H1 (cell line): ENCODE measurements around the gene RNF212.

ENCODE experiments used
- BRCA1 ChIP-seq: IDR thresholded peaks from 2 replicates; pipeline ENCODE4 v1.6.1; 2012; ENCODE audit warnings: low read depth, low read length, improper control_type of control experiment
- CHD2 ChIP-seq: IDR thresholded peaks from 2 replicates; pipeline ENCODE4 v1.6.1; 2012; ENCODE audit warnings: low read length, improper control_type of control experiment
- CTCF ChIP-seq, 3 experiments: IDR thresholded peaks; 1 replicate in 2 of 3; 2 replicates in 1 of 3; pipeline versions ENCODE4 v1.5.1 to v1.6.1; 2011; ENCODE audit warnings: low read length in 3 of 3, mild to moderate bottlenecking in 3 of 3, inconsistent platforms in 2 of 3, low read depth in 1 of 3, moderate library complexity in 1 of 3; ENCODE audit not compliant: insufficient read depth in 1 of 3; ENCODE audit errors: control extremely low read depth in 1 of 3
- EP300 ChIP-seq, 2 experiments: IDR thresholded peaks; 1 replicate in 1 of 2; 2 replicates in 1 of 2; pipeline ENCODE4 v1.6.1; 2011 to 2012; ENCODE audit warnings: low read depth in 2 of 2, low read length in 2 of 2, mild to moderate bottlenecking in 2 of 2, borderline replicate concordance in 1 of 2, inconsistent platforms in 1 of 2, moderate library complexity in 1 of 2
- GABPA ChIP-seq: IDR thresholded peaks from 2 replicates; pipeline ENCODE4 v1.6.1; 2011; ENCODE audit warnings: mild to moderate bottlenecking, low read length, moderate library complexity, borderline replicate concordance; ENCODE audit not compliant: insufficient read depth
- KDM1A ChIP-seq: fragments of 200-600, 300-600 bp; sonication (generic); IDR thresholded peaks from 2 replicates; pipeline ENCODE4 v1.7.1; 2016; ENCODE audit warnings: mild to moderate bottlenecking, low read length, borderline replicate concordance
- KDM4A ChIP-seq: IDR thresholded peaks from one replicate; pipeline ENCODE4 v1.7.1; 2012; ENCODE audit warnings: low read depth, mild to moderate bottlenecking, moderate library complexity, low read length, inconsistent platforms; ENCODE audit not compliant: severe bottlenecking
- POLR2A ChIP-seq, 2 experiments: IDR thresholded peaks; 1 replicate in 1 of 2; 2 replicates in 1 of 2; pipeline ENCODE4 v1.6.1; 2011; ENCODE audit warnings: low read depth in 2 of 2, low read length in 2 of 2, mild to moderate bottlenecking in 2 of 2; ENCODE audit errors: control extremely low read depth in 1 of 2
- SIN3A ChIP-seq, 2 experiments: IDR thresholded peaks in 1 of 2; conservative IDR thresholded peaks in 1 of 2; 2 replicates each; pipeline ENCODE4 v1.6.1; 2011 to 2012; ENCODE audit warnings: low read length in 2 of 2, improper control_type of control experiment in 1 of 2, low read depth in 1 of 2, mild to moderate bottlenecking in 1 of 2
- SP1 ChIP-seq: IDR thresholded peaks from 2 replicates; pipeline ENCODE4 v1.6.1; 2011; ENCODE audit warnings: low read depth, low read length
- SP4 ChIP-seq: IDR thresholded peaks from 2 replicates; pipeline ENCODE4 v1.6.1; 2012; ENCODE audit warnings: low read length, inconsistent platforms
- TAF1 ChIP-seq: IDR thresholded peaks from 2 replicates; pipeline ENCODE4 v1.6.1; 2011; ENCODE audit warnings: mild to moderate bottlenecking, low read depth, low read length

GRCh38 chr4:1122505-1122904 lies 9.1 kb upstream of the RNF212 start:
- TF ChIP-seq KDM4A (no peak), POLR2A (IDR thresholded peaks at IDR 0.05; ENCODE audit: control extremely low read depth in 1 of 2, low read depth in 2 of 2, low read length in 2 of 2) (no peak), TAF1 (no peak), CTCF (IDR thresholded peaks at IDR 0.05; ENCODE audit: control extremely low read depth in 1 of 3, insufficient read depth in 1 of 3, low read depth in 1 of 3, low read length in 3 of 3) (no peak), BRCA1 (no peak), SIN3A (conservative IDR thresholded peaks at IDR 0.05 in 1 of 2, IDR thresholded peaks at IDR 0.05 in 1 of 2; ENCODE audit: low read depth in 1 of 2, low read length in 2 of 2) (no peak), KDM1A (no peak), SP1 (no peak), EP300 (IDR thresholded peaks at IDR 0.05; ENCODE audit: borderline replicate concordance in 1 of 2, low read depth in 2 of 2, low read length in 2 of 2) (no peak), SP4 (no peak), CHD2 (no peak), GABPA (no peak)
